ENCODE measurements around the gene C1orf21. TPM values are rescaled to one million over a fixed set of nuclear protein-coding genes. Genes with fewer than 3 reads are reported as not detected.

Gene C1orf21
- total RNA-seq, 6 experiments from 2014 or later = 4.3 to 29.2 (median 13.1) TPM

- TF ChIP-seq POLR2A (IDR thresholded peaks at IDR 0.05) = no peak
- TF ChIP-seq CTCF (IDR thresholded peaks at IDR 0.05) = no peak
- H3K27ac ChIP-seq = no peak overlapping the region
- no peak overlapping the region for H3K4me3 ChIP-seq
- no peaks in the 10 kb centered on the region for H3K36me3 ChIP-seq
- no peak for DNase-seq
- intact Hi-C loops (cut with DNase I) = loop anchor here in 1 of 2 donors (5.0 kb wide), 1 partner anchor 76 kb away; no protein-coding TSS in a partner anchor
- H3K27me3 ChIP-seq = no peaks in the 10 kb centered on the region
- no peaks in the 10 kb centered on the region for H3K9me3 ChIP-seq
- ATAC-seq = no peak
- peaks cover 0 to 20% (median 0%) of the 10 kb centered on the region in 4 donors for H3K4me1 ChIP-seq
Observed at GRCh38 chr1:184406479-184406878, 19.6 kb downstream of the C1orf21 start.

- Histone ChIP-seq H3K36me3 (no peaks in the 10 kb centered on the region), H3K4me1 (peaks cover 0 to 20% (median 0%) of the 10 kb centered on the region in 4 donors), H3K4me3 (no peak overlapping the region), H3K27ac (peak overlapping the region in 1 of 3 donors; percentile 42), H3K9me3 (no peaks in the 10 kb centered on the region), H3K27me3 (no peaks in the 10 kb centered on the region)
- WGBS (ENCODE audit: insufficient coverage, low coverage, low lambda C conversion rate, missing lambda C conversion rate) = 38% methylated on average over 5 of the region's 5 CpGs
- ATAC-seq (peak; percentile 77 to 94 (median 85)), DNase-seq (no peak)
- intact Hi-C loops (cut with DNase I) = loop anchor here in 1 of 2 donors (5.0 kb wide), 1 partner anchor 74 kb away; no protein-coding TSS in a partner anchor
- TF ChIP-seq POLR2A (IDR thresholded peaks at IDR 0.05) = no peak
- no peak for TF ChIP-seq CTCF (IDR thresholded peaks at IDR 0.05)
Observed at GRCh38 chr1:184407816-184408510, 21.1 kb downstream of the C1orf21 start.

- H3K36me3 ChIP-seq = no peaks in the 10 kb centered on the region
- DNase-seq = no peak
- H3K4me3 ChIP-seq = no peak overlapping the region
- intact Hi-C loops (cut with DNase I) = loop anchor here in 1 of 2 donors (5.0 kb wide), 1 partner anchor 74 kb away; no protein-coding TSS in a partner anchor
- ATAC-seq = peak in 2 of 4 donors; percentile 13 to 31
- H3K27me3 ChIP-seq = no peaks in the 10 kb centered on the region
- WGBS (ENCODE audit: insufficient coverage, low coverage, low lambda C conversion rate, missing lambda C conversion rate) = 100% methylated on average over 2 of the region's 2 CpGs
- peak overlapping the region in 1 of 3 donors; percentile 42 for H3K27ac ChIP-seq
- H3K9me3 ChIP-seq = no peaks in the 10 kb centered on the region
- TF ChIP-seq CTCF (IDR thresholded peaks at IDR 0.05) (no peak), POLR2A (IDR thresholded peaks at IDR 0.05) (no peak)
- H3K4me1 ChIP-seq = peaks cover 0 to 20% (median 0%) of the 10 kb centered on the region in 4 donors
Observed at GRCh38 chr1:184408580-184408979, 21.8 kb downstream of the C1orf21 start.

- no peaks in the 10 kb centered on the region for H3K27me3 ChIP-seq
- no peaks in the 10 kb centered on the region for H3K36me3 ChIP-seq
- 79% methylated on average over 3 of the region's 3 CpGs for WGBS (ENCODE audit: insufficient coverage, low coverage, low lambda C conversion rate, missing lambda C conversion rate)
- H3K9me3 ChIP-seq = no peaks in the 10 kb centered on the region
- ATAC-seq (peak in 1 of 4 donors; percentile 7), DNase-seq (no peak)
- no peak overlapping the region for H3K27ac ChIP-seq
- no peak for TF ChIP-seq POLR2A (IDR thresholded peaks at IDR 0.05)
- no peak for TF ChIP-seq CTCF (IDR thresholded peaks at IDR 0.05)
- peaks cover 0 to 20% (median 0%) of the 10 kb centered on the region in 4 donors for H3K4me1 ChIP-seq
- no peak overlapping the region for H3K4me3 ChIP-seq
- intact Hi-C loops (cut with DNase I) = loop anchor here in 1 of 2 donors (5.0 kb wide), 1 partner anchor 73 kb away; no protein-coding TSS in a partner anchor
Observed at GRCh38 chr1:184409011-184409410, 22.2 kb downstream of the C1orf21 start.
